Ecto neural progenitor cell (in vitro differentiated cells): Measurements from ENCODE around the gene LTK.

Experiments used
- DNase-seq: peaks from one replicate; pipeline ENCODE4 v3.0.0-alpha.2; 2018; ENCODE audit warnings: low spot score

The LTK gene

DNA sequence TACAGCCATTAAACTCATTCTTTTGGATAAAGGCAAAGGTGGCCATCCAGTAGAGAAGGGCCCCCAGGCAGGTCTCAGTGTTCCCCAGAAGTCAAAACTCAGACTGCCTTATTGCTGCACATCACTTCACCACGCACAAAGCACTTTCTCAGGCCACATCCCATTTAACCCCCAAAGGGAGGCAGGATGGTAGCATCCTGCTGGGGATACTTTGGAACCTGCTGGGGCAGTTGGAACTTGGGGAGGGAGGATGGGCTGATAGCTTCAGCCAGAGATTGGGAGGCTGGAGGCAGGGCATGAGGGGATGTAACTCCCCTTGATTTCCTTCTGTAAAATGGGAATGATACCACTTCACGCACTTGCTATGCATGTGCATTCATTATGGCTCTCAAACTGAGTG lies 15.0 kb downstream of the LTK start:
- DNase-seq: no peak

DNA sequence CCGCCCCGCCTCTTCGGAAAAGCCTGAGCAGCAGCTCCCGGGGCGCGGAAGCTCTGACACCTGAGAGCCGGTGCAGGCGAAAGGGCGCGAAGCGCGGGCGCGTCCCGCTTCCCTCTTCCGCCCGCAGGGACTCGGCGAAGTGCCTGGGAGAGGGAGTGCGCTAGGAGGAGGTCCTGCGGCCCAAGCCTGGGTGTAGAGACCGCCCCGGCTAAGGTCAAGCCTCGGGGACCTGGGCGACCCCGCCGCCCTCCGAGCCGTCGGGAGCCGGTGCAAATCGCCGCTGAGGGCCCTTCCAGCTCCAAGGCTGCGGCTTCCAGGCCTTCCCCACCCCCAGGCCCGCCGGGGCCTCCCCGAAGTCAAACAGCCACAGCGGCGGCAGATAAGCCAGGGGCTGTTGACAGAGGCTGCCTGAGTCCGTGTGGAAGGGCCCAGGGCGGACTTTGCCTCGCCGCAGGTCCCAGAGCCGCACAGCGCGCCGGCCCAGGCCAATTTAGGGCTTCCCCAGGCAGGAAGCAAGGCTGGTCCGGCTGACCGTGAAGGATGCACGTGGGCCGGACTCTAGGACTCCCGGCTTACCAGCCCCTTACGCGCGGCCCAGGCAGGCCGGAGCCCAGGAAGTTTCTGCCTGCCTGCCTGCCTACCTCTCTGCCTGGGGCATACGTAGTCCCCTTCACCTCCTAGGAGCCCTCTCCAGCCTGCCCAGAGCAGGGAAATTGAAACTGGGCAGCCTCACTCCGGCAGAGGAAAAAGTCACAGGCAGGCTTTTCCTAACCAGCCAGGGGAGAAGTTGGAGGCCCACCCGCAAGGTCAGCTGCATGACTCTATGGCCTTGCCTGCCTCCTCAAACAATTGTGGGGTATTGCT lies 17.7 kb downstream of the LTK start:
- DNase-seq: peak; percentile 74

DNA sequence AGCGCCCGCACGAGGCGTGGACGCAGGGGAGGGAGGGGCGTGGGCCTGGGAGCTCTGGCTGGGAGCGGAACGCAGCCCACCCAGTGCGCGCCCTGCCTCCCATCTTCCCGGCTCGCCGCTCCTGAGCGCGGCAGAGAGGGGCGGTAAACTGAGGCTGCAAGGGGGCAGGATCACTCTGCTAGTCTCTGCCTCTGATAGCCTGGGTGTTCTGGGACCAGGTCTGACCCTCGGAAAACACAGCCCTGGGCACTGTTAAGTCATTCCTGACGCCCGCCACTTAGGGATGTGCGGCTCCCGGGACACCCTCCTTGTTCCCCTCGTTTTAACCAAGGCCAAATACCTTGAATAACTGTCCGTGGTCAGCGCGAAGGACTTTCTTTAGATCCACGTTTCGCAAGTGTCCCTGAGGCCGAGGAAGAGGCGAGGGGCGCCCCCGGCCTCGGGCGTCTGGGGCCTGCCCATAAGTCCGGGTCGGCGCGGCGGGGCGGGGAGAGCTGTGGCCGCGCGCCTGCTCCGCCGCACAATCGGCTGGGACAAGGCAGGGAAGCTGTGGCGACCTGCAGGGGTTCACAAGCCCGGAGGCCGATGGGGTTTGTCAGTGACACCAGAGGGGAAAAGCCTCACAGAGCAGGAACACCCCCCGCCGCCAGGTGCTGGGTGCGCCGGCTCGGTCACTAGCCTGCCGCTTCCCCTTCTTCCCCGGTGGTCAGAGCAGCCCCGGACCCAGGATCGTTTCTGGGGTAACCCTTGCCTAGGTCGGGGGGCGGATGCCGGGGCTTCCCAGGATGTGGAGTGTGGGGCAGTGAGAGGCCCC lies 18.5 kb downstream of the LTK start:
- peak; percentile 70 for DNase-seq

DNA sequence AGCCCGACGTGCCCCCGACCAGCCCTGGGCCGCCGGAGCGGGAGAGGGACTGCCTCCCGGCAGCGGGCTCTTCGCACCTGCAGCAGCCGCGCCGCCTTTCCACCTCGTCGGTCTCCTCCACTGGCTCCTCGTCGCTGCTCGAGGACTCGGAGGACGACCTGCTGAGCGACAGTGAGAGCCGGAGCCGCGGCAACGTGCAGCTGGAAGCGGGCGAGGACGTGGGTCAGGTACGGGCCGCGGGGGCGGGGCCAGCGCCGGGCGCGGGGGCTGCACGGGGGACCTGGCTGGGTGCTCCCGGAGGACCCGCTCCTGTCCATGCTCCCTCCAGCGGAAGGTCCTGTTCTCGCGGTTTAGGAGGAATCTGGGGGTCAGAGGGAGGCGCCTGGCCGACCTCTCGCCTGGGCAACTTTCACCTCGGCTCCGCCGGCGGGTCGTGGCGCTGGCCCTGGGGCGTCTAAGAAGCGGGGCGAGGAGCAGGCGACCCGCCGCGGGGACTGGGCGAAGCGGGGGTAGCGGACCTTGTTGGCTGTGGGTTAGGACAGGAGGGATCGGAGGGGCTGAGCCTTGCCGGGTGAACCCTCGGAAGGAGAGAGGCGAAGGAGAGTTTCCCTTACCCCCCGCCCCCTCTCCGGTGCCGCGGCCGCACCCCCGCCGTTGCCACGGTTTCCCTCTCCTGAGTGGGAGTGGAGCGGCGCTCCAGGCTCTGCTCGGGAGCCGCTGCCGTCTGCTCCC lies 19.3 kb downstream of the LTK start:
- DNase-seq: peak; percentile 80

DNA sequence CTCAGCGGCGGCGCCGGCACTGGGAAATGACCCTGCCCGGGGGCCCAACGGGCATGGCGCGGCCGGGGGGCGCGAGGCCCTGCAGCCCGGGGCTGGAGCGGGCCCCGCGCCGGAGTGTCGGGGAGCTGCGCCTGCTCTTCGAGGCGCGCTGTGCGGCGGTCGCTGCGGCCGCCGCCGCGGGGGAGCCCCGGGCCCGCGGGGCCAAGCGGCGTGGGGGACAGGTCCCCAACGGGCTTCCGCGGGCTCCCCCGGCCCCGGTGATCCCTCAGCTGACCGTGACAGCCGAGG lies 19.8 kb downstream of the LTK start:
- DNase-seq: no peak

DNA sequence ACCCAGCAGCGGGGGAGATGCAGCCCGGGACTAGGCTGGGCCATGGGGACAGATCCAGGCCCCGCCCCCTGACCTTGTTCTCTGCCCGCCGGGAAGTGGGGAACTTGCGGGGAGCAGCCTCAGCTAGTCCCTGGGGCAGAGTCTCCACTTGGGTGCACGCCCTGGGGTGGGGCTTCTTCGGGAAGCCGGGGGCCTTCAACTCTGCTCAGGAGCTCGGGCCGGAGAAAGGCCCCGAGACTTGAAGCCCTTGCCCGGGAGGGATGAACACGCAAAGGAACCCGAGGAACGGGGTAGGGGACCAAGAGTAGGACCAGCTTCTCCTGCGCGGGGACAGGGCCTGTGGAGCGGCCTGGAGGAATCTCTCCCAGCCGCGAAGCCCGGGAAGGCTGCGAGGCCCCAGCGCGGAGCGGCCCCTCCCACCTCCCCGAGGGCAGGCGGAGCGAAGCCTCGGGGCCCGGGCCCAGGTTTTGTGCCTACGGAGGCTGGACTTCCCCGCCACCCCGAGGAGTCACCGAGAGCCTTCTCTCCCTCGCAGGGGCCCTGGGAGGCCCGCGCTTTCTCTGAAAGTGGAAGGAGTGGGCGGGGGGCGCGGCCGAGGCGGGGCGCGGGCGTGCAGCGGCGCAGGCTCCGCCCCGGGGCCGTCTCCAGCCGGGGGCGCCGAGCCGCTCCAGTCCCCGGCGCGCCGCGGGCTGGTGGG lies 20.3 kb downstream of the LTK start, which contains the start of gene ITPKA:
TSS of gene ITPKA (plus strand) at position 670 of the 697 bp plus-strand sequence. CDS start 54 bp downstream, outside the sequence.
- peak; percentile 83 for DNase-seq

DNA sequence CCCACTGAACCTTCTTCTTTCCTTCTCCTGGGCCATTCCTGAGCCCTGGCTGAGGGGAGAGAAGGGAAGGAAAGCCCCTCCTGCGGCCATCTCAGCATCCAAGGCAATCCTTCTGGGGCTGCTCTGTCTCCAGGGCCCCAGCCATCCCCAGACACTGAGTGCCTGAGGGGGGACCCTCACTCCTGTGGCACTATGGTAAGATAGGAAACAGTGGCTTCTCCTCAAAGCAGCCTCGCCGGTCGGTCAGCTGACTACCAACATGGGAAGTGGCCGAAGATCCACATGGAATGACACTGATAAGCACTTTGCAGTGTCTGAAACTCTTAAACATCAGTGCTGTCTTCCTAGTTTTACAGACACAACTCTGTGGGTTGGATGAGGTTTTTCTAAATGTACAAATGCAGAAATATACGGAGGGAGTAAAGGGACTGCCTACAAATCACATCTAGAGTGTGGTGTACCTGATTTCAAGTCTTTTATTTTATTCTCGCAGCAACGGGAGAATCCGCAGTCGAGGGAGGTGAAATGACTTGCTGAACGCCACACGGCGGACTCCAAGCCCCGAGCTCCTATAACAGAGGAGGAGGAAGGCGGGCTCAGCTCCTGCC lies 20.9 kb downstream of the LTK start:
- no peak for DNase-seq

DNA sequence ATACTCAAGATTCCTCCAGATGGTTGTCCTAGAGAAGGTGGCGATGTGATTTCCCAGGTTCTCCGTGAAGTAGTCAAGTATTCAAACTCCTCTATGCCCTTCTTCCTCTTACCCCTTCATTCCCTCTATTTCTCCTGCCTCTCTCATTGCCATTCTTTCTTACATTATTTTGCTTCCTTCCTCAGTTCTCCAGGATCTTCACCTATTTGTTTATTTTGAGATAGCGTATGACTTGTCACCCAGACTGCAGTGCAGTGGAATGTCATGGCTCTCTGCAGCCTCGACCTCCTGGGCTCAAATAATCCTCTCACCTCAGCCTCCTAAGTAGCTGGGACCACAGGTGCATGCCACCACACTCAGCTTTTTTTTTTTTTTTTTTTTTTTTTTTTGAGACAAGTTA lies 21.7 kb downstream of the LTK start:
- DNase-seq: no peak

DNA sequence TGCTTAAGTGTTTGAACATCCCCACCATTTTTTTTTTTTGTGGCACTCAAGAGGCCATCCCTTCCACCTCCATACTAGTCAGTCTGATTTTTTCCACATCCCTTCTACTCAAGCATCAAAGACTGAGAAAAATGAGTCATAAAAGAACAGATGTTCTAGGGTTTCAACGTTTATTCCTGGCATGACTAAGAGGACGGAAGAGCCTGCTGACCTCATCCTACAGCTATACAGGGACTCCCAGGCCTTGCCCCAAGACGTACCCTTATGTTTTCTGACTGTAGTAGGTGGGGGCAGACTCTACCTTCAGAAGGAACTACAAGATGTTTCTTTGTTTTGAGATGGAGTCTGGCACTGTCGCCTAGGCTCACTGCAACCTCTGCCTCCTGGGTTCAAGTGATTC lies 23.3 kb downstream of the LTK start:
- DNase-seq: no peak

DNA sequence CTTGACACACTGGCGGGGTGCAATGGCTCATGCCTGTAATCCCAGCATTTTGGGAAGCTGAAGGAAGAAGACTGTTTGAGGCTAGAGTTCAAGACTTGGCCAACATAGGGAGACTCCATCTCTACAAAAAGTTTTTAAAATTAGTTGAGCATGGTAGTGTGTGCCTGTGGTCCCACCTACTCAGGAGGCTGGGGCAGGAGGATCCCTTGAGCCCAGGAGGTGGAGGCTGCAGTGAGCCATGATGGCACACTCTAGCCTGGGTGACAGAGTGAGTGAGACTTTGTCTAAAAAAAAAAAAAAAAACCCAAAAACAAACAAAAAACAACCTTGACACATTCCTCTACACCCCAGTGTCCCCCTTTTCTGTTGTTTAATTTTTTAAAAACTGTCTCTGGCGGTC lies 24.0 kb downstream of the LTK start:
- DNase-seq: no peak

DNA sequence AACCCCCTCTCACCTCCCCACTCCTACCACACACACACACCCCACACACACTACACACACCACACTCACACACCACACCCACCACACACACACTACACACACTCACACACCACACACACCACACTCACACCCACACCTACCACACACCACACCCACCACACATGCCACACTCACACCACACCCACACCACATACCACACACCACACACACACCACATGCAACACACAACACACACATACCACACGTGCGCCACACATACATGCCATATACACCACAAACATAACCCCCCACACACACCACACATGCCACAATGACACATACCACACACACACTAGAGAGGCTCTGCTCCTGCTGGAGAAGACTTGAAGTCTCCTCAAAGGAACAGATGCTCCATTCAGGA lies 25.8 kb downstream of the LTK start:
- no peak for DNase-seq

DNA sequence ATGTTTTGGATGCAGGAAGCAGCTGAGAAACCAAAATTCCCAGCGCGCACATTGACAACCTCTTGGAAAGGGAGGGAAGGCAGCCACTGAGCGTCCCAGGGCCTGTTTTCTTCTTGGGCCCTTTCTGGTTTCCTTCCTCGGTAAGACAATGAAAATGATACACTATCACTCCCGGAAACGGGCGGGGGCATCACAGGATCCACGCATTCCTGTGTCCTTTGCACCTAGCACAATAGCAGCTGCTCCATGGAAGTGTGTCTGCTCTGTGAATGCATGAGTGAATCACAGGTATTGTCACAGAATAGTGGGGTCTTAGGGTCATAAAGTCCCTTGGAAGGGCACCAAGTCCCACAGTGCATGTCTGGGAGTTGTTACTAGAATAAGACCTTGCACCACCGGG lies 26.2 kb downstream of the LTK start:
- no peak for DNase-seq

DNA sequence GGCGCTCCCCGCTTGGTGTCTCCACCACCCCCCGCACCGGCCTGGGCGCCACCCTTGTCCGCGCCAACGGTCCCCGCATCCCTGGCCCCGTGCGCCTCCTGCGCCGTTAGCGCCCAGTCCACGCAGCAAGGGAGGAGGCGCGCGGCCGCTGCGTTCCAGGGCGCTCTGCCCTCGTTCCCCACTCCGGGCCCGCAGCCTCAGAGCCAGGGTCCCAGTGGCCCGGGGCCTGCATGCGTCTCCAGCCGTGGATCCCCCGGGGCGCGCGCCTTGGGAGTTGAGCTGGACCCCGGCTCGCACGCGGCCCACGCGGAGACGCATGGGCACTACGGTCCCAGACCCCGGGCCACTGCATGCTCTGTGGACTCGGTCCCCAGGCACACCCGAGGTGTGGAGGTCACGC lies 27.3 kb downstream of the LTK start:
- DNase-seq: no peak

DNA sequence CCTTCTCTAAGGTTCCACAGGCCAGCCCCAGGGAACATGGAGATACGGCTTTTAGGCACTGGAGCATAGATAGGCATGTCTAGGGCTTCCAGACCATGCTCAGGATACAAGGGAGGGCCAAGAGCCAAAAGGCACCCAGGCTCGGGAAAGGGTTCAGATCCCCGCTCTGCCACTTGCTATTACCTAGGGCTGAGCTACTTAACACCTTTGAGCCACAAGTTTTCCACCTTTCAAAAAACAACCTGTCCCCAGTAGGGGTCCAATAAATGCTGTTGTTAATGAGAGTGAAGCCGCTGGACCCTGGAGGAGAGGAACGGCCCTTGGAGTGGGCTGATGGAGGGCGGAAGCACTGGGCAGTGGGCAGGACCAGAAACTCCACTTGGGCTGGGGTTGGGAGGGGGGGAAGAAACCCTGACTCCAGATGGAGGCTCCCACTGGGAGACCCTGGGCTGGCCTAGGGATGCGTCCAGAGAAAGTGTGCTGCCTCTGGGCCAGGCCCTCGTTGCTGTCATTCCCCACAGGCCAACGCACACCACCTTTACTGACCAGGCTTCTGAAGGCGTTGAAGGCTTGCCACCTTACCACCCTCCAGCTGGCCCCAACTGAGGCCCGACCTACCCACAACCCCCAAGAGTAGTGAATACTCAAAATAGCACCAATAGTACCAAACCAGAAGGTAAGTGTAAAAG lies 28.5 kb downstream of the LTK start:
- no peak for DNase-seq

DNA sequence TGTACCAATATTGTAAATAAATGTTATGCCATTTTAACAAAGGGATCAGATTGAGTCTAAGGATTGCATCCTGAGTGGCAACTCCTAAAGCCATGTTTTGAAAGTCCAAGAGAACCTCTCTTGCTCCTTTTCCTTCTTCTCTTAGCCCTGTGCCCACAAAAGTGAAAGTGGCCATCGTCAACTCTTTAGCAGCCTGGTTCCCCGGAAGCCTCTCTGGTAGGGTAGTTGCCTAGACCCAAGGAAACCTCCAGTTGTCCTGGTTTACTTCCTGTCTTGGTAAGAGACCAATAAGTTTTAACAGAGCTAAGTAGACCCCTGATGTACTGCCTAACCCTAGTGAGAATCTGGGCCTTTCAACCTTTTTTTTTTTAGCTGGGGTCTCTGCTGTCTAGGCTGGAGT lies 30.1 kb downstream of the LTK start:
- DNase-seq: no peak

DNA sequence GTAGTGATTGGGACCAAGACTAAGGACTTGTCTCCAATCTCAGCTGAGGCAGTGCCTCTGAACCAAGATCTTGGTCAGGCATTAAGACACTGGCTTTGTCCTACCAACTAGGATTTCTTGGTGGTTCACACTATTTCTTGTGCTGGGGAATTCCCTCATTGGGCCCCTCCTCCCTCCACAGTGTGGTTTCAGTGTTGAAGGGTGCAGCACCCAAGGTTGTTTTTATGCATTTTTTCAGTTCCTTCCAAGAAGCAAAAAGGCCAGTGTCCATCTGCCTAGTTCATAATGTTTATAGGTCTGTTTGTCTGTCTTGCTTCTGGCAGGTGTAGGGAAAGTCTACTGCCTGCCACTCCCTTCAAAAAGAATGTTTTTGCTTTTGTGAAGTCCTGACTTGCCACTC lies 30.5 kb downstream of the LTK start:
- no peak for DNase-seq

DNA sequence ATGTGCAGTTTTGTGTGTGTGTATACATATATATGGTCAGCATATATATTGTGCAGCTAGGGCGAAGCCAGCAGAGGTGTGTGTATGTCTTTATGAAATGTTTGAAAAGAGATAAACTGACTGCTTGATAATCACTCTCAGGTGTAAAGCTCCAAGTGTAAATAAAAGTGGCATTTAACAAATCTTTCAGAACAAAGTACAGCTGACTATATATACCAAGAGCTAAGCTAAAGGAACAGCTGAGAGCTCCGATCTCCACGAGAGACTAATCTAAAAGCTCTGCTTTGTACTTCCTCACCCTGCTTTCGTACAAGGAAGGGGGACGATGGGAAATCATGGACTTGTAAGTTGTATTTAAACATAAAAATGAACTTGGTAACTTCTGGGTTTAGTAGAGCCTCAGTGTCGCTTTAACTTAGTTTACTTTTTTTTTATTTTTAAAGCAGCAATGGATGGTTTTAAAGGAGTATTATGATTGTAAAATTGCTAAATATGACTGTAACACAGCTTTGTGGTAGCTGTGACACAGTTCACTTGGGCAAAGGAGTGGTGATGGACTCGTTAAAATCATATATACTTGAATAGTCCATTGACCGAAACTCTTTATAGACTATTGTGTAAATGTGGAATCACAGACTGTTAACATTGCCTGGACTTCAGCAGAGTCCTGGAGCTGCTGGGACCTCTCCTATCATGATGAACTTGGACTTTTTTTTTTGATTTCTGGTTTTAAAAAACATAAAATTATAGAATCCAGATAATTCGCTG lies 31.3 kb downstream of the LTK start:
- no peak for DNase-seq

DNA sequence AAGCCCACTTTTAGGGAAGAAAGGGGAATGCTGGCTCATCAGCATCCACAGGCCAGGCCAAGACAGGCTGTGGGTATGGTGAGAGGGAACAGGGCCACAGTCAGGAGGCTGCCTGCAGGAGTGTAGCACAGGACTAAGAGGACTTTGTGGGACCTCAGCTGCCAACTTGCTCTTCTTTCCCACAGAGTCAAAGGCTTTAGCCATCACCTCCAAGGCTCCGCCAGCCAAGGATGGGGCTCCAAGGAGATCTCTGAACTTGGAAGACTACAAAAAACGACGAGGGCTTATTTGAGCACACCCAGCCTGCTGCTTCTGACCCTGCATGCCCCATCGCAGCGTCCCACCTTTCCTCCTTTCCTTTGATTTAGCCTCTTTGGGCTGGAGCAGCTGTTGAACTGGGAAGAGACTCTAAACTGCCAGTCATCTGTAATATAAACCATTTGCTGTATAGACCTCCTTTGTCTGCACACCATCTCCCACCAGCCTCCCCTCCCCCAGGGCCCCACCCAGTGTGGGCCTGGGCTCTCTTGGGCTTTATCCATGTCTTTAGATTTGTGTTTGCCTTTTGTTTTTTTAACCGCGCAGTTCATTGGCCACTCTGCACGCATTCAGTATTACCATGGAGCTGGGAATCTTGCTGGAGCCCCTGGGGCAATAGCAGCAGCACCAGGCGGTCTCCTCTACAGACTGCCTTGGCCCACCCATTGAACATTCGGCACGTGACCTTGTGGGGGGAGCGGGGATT lies 33.1 kb downstream of the LTK start:
- no peak for DNase-seq

DNA sequence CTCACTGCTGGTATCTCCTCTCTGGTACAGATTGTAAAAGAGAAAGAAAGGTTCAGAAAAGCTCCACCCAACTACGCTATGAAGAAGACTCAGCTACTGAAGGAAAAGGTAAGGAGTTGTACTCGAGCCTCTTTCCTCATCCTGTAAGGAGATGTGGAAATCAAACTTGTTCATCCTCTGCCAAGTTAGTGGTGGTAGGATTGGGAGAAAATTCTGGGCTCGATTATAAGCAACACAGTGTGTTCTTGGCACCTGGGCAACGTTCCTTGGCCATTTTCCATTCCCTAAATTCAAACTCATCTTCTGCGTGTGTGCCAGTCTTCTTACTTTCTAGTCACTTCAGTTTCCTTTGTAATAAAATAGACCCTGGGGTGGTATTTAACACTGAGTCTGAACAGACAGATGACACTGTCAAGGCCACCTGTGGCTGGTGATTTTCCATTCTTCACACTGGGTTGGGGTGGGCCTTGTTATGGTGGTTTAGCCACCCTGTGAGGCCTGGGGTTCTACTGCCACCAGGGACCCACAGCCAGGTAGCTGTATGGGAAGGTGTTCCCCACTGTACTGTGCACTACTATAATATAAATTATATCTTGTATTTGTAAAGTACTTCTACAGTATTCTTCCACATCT lies 37.1 kb downstream of the LTK start:
- DNase-seq: no peak
